H1 (cell line): ENCODE measurements around the gene ADGB. TPM values are rescaled to one million over a fixed set of nuclear protein-coding genes. Genes with fewer than 3 reads are reported as not detected.

Source experiments
- CTCF ChIA-PET: fragments of 300-600 bp; sonication (Branson Sonifier 250); formaldehyde crosslinking; loops from one replicate; lab custom pipeline; 2021; ENCODE audit not compliant: partially characterized antibody; lab: Charles Lee
- POLR2A ChIA-PET: fragments of 300-600 bp; sonication (Branson Sonifier 250); formaldehyde crosslinking; loops from one replicate; lab custom pipeline; 2021; ENCODE audit warnings: inconsistent platforms; ENCODE audit not compliant: partially characterized antibody; lab: Charles Lee
- DNase-seq, 2 experiments: peaks; one replicate each; pipeline versions ENCODE4 v3.0.0 to v3.0.0-alpha.2; 2010 to 2022; ENCODE audit warnings: low spot score in 2 of 2, low read depth in 1 of 2, mixed read lengths in 1 of 2
- FAIRE-seq: peaks from 2 replicates; lab custom pipeline; 2011; peaks lifted over from hg19 to GRCh38; lab: Jason Lieb, UNC
- H2AFZ ChIP-seq: 2 replicates; pipeline ENCODE4 v1.8.1; 2012; ENCODE audit warnings: low read length, inconsistent platforms
- H2AK5ac ChIP-seq: 2 replicates; pipeline ENCODE4 v1.6.1; 2013; ENCODE audit warnings: low read depth, low read length
- H2BK120ac ChIP-seq: replicated peaks from 2 replicates; pipeline ENCODE3; 2013; ENCODE audit warnings: low read depth, low read length, inconsistent platforms
- H2BK12ac ChIP-seq: 2 replicates; pipeline ENCODE4 v1.6.1; 2013; ENCODE audit warnings: low read depth, low read length
- H2BK15ac ChIP-seq: 2 replicates; pipeline ENCODE4 v1.6.1; 2013; ENCODE audit warnings: low read length
- H2BK20ac ChIP-seq: 2 replicates; pipeline ENCODE4 v1.6.1; 2013; ENCODE audit warnings: low read length
- H2BK5ac ChIP-seq: 2 replicates; pipeline ENCODE4 v1.6.1; 2013; ENCODE audit warnings: low read depth, low read length
- H3K14ac ChIP-seq: 2 replicates; pipeline ENCODE4 v1.6.1; 2013; ENCODE audit warnings: inconsistent platforms; ENCODE audit not compliant: insufficient read length
- H3K18ac ChIP-seq: 2 replicates; pipeline ENCODE4 v1.6.1; 2013; ENCODE audit warnings: low read length; ENCODE audit errors: extremely low read depth
- H3K23ac ChIP-seq: 2 replicates; pipeline ENCODE4 v1.6.1; 2013; ENCODE audit warnings: inconsistent platforms; ENCODE audit not compliant: insufficient read length
- H3K23me2 ChIP-seq: 2 replicates; pipeline ENCODE4 v1.6.1; 2013; ENCODE audit warnings: low read depth, low read length
- H3K27ac ChIP-seq: 2 replicates; pipeline ENCODE4 v1.6.1; 2011; ENCODE audit warnings: low read depth, low read length, inconsistent platforms
- H3K27me3 ChIP-seq, 4 experiments: replicated peaks in 1 of 4; 1 replicate in 1 of 4; 2 replicates in 3 of 4; pipeline versions ENCODE4 v1.6.1 to v1.8.1; 2011 to 2013; ENCODE audit warnings: low read length in 3 of 4, mild to moderate bottlenecking in 3 of 4, inconsistent platforms in 2 of 4, mixed read lengths in 2 of 4, moderate library complexity in 1 of 4; ENCODE audit not compliant: control insufficient read depth in 3 of 4, insufficient read depth in 3 of 4; ENCODE audit errors: extremely low read depth in 1 of 4
- H3K36me3 ChIP-seq, 4 experiments: 2 replicates each; pipeline versions ENCODE4 v1.6.1 to v1.8.1; 2011 to 2013; ENCODE audit warnings: mild to moderate bottlenecking in 4 of 4, low read length in 3 of 4, moderate library complexity in 2 of 4, control low read depth in 1 of 4, inconsistent platforms in 1 of 4; ENCODE audit not compliant: insufficient read depth in 4 of 4, control insufficient read depth in 2 of 4
- H3K4ac ChIP-seq: replicated peaks from 2 replicates; pipeline ENCODE3; 2013; ENCODE audit warnings: low read length, low read depth, mixed read lengths, inconsistent platforms; ENCODE audit not compliant: insufficient read length
- H3K4me1 ChIP-seq, 4 experiments: replicated peaks in 1 of 4; 1 replicate in 1 of 4; 2 replicates in 3 of 4; pipeline versions ENCODE4 v1.6.1 to v1.8.1; 2011 to 2013; ENCODE audit warnings: low read length in 3 of 4, inconsistent platforms in 2 of 4, mixed read lengths in 1 of 4; ENCODE audit not compliant: insufficient read depth in 4 of 4, control insufficient read depth in 3 of 4
- H3K4me2 ChIP-seq, 2 experiments: 2 replicates each; pipeline versions ENCODE4 v1.6.1 to v1.8.1; 2011 to 2013; ENCODE audit warnings: low read depth in 2 of 2, low read length in 2 of 2, control low read depth in 1 of 2, inconsistent platforms in 1 of 2, mild to moderate bottlenecking in 1 of 2; ENCODE audit not compliant: insufficient read depth in 1 of 2
- H3K4me3 ChIP-seq, 4 experiments: fragments of 200-600, 300-600 bp in 1 of 4; sonication (generic), shearing (Covaris generic), sonication (Bioruptor Twin) in 1 of 4; 2 replicates each; pipeline versions ENCODE4 v1.5.1 to v1.8.1; 2011 to 2016; ENCODE audit warnings: low read length in 4 of 4, low read depth in 3 of 4, control low read depth in 2 of 4, inconsistent platforms in 2 of 4, mild to moderate bottlenecking in 2 of 4, mixed read lengths in 1 of 4, moderate library complexity in 1 of 4; ENCODE audit not compliant: insufficient read depth in 2 of 4; ENCODE audit errors: extremely low read depth in 1 of 4
- H3K56ac ChIP-seq: replicated peaks from 2 replicates; pipeline ENCODE3; 2013; ENCODE audit warnings: low read depth, mild to moderate bottlenecking, mixed read lengths, low read length, inconsistent platforms; ENCODE audit not compliant: insufficient read length
- H3K79me1 ChIP-seq: 2 replicates; pipeline ENCODE4 v1.6.1; 2013; ENCODE audit warnings: low read depth, low read length, control low read depth
- H3K79me2 ChIP-seq, 2 experiments: 2 replicates each; pipeline versions ENCODE4 v1.6.1 to v1.8.1; 2012 to 2013; ENCODE audit warnings: low read length in 2 of 2, mild to moderate bottlenecking in 2 of 2, inconsistent platforms in 1 of 2; ENCODE audit not compliant: insufficient read depth in 2 of 2, control insufficient read depth in 1 of 2
- H3K9ac ChIP-seq, 4 experiments: replicated peaks in 1 of 4; 1 replicate in 1 of 4; 2 replicates in 3 of 4; pipeline versions ENCODE4 v1.6.1 to v1.8.1; 2011 to 2013; ENCODE audit warnings: low read depth in 3 of 4, low read length in 3 of 4, control low read depth in 2 of 4, mild to moderate bottlenecking in 2 of 4, moderate library complexity in 2 of 4, inconsistent platforms in 1 of 4; ENCODE audit errors: extremely low read depth in 1 of 4
- H3K9me3 ChIP-seq, 2 experiments: 2 replicates each; pipeline versions ENCODE4 v1.6.1 to v1.8.1; 2012 to 2013; ENCODE audit warnings: mild to moderate bottlenecking in 2 of 2, moderate library complexity in 2 of 2, control low read depth in 1 of 2, inconsistent platforms in 1 of 2, low read depth in 1 of 2, low read length in 1 of 2, mixed read lengths in 1 of 2; ENCODE audit not compliant: insufficient read depth in 2 of 2
- H4K20me1 ChIP-seq, 2 experiments: replicated peaks in 1 of 2; 2 replicates each; pipeline versions ENCODE3 to v1.8.1; 2011 to 2013; ENCODE audit warnings: inconsistent platforms in 2 of 2, low read length in 2 of 2, mild to moderate bottlenecking in 1 of 2; ENCODE audit not compliant: insufficient read depth in 2 of 2, control insufficient read depth in 1 of 2
- H4K5ac ChIP-seq: 2 replicates; pipeline ENCODE4 v1.6.1; 2013; ENCODE audit warnings: low read length, low read depth, mixed read lengths, inconsistent platforms; ENCODE audit not compliant: insufficient read length
- H4K8ac ChIP-seq: 2 replicates; pipeline ENCODE4 v1.8.0; 2013; ENCODE audit warnings: mild to moderate bottlenecking, moderate library complexity, low read length, inconsistent platforms; ENCODE audit not compliant: insufficient read depth; ENCODE audit errors: extremely low read depth
- H4K91ac ChIP-seq: replicated peaks from 2 replicates; pipeline ENCODE3; 2013; ENCODE audit warnings: low read length, mixed read lengths, inconsistent platforms; ENCODE audit not compliant: insufficient read length
- RBBP5 ChIP-seq: IDR thresholded peaks from 2 replicates; pipeline ENCODE4 v1.7.1; 2012; ENCODE audit warnings: low read depth, mild to moderate bottlenecking, inconsistent platforms, low read length, moderate library complexity, borderline replicate concordance
- WGBS, 2 experiments: shearing (Covaris generic) in 1 of 2; methylation state at CpG; one replicate each; pipeline versions ENCODE4 v1.1.6 to v1.1.7; 2013 to 2015; ENCODE audit warnings: low lambda C conversion rate in 2 of 2, mixed read lengths in 2 of 2, inconsistent platforms in 1 of 2, low coverage in 1 of 2, missing lambda C conversion rate in 1 of 2; ENCODE audit not compliant: insufficient replicate concordance in 2 of 2, insufficient coverage in 1 of 2, insufficient read length in 1 of 2; ENCODE audit errors: extremely low coverage in 1 of 2, missing lambda C conversion rate in 1 of 2; 5-methylcytosine and 5-hydroxymethylcytosine counted together
- polyA plus RNA-seq, 7 experiments: library from polyadenylated mRNA; depleted of rRNA in 3 of 7; stranded (reverse) in 5 of 7; unstranded in 2 of 7; fragments of >200 nt in 5 of 7; fragments of 200-250 nt in 2 of 7; gene quantifications; 1 replicate in 5 of 7; 2 replicates in 1 of 7; 4 replicates in 1 of 7; pipeline versions ENCODE4 v1.2.1 to v1.2.3, GENCODE V29; 2011 to 2013; ENCODE audit warnings: missing spikeins in 2 of 7, mixed read lengths in 2 of 7
- total RNA-seq: library from RNA; stranded (reverse); fragmentation: NEBNext Ultra II Directional; extraction: Animal tissue kit (Norgen Biotek cat#: 25700); gene quantifications from 2 replicates; pipeline ENCODE4 v1.2.1, GENCODE V29; 2021

ADGB gene
- total and polyA plus RNA-seq, 2 of the 8 experiments (the other 6 are each of a cell fraction or from before 2014, with no cell fraction given), result not detected

- H2BK15ac ChIP-seq, result no peak overlapping the region
- H3K23ac ChIP-seq, result no peak overlapping the region
- H3K79me2 ChIP-seq, result no peaks in the 10 kb centered on the region
- no peaks in the 10 kb centered on the region; a peak in 1 of 8 replicates for H3K36me3 ChIP-seq
- no peaks in the 10 kb centered on the region for H4K20me1 ChIP-seq
- H3K14ac ChIP-seq, result no peak overlapping the region
- no peak overlapping the region for H3K18ac ChIP-seq
- H3K4me2 ChIP-seq, result no peak overlapping the region
- H2AK5ac ChIP-seq, result no peak overlapping the region
- no peak overlapping the region for H2BK120ac ChIP-seq
- DNase-seq (no peak), FAIRE-seq (no peak)
- CTCF ChIA-PET, result interaction anchor here (1.3 to 2.8 kb wide), 2 partner anchors 10 to 48 kb away, joined by 3 to 10 read pairs; no protein-coding TSS in a partner anchor
- 95% methylated on average over 1 of the region's 1 CpG; no CpG with 5 or more reads in 1 of the 2 experiments for WGBS, 2 experiments
- no peak overlapping the region for H3K4me3 ChIP-seq
- no peak overlapping the region for H2AFZ ChIP-seq
- H2BK5ac ChIP-seq, result no peak overlapping the region
- H4K91ac ChIP-seq, result no peak overlapping the region
- no peaks in the 10 kb centered on the region for H3K27me3 ChIP-seq
- no peaks in the 10 kb centered on the region for H3K79me1 ChIP-seq
- POLR2A ChIA-PET, result no interaction called here
- no peaks in the 10 kb centered on the region for H3K23me2 ChIP-seq
- H4K5ac ChIP-seq, result no peak overlapping the region
- no peak overlapping the region for H2BK12ac ChIP-seq
- peaks cover 0 to 2% (median 0%) of the 10 kb centered on the region in 4 experiments; a peak in 1 of 7 replicates for H3K4me1 ChIP-seq
- TF ChIP-seq RBBP5, result no peak
- no peak overlapping the region for H4K8ac ChIP-seq
- no peak overlapping the region for H3K27ac ChIP-seq
- H3K9ac ChIP-seq, result no peak overlapping the region
- no peak overlapping the region for H2BK20ac ChIP-seq
- H3K9me3 ChIP-seq, result peaks cover 11% of the 10 kb centered on the region in 2 experiments; a peak in 2 of 4 replicates
- H3K4ac ChIP-seq, result no peak overlapping the region
- no peak overlapping the region for H3K56ac ChIP-seq
These were observed 196.8 kb downstream of the ADGB start for GRCh38 chr6:146795479-146796133.
